GM21786 (cell line): ENCODE results near the gene GPR26.

Experiments
- ATAC-seq: cut with Tn5 transposase; IDR thresholded peaks from one replicate; pipeline ENCODE4 v1.9.1; 2021; ENCODE audit not compliant: unreplicated experiment

GPR26 gene

GRCh38 chr10:123645615-123646014, 20.5 kb upstream of the GPR26 start:
- no peak for ATAC-seq

- ATAC-seq = no peak
These were observed 17.6 kb upstream of the GPR26 start for GRCh38 chr10:123648595-123648994.

- no peak for ATAC-seq
These were observed 16.5 kb upstream of the GPR26 start for GRCh38 chr10:123649676-123650075.

GRCh38 chr10:123651421-123652047, 14.6 kb upstream of the GPR26 start:
- ATAC-seq = no peak

- no peak for ATAC-seq
These were observed 10.4 kb upstream of the GPR26 start for GRCh38 chr10:123655751-123656150.

GRCh38 chr10:123663522-123663921, 2.6 kb upstream of the GPR26 start:
- ATAC-seq = no peak

GRCh38 chr10:123665491-123666286, 466 bp upstream of the GPR26 start:
- no peak for ATAC-seq

- ATAC-seq = no peak
These were observed 3.7 kb downstream of the GPR26 start for GRCh38 chr10:123669886-123670285.

GRCh38 chr10:123673198-123673597, 7.0 kb downstream of the GPR26 start:
- ATAC-seq = no peak

- no peak for ATAC-seq
These were observed 8.6 kb downstream of the GPR26 start for GRCh38 chr10:123674741-123675140.

- ATAC-seq = no peak
These were observed 9.7 kb downstream of the GPR26 start for GRCh38 chr10:123675811-123676210.

- ATAC-seq = no peak
These were observed 11.4 kb downstream of the GPR26 start for GRCh38 chr10:123677556-123677955.

GRCh38 chr10:123678376-123678775, 12.2 kb downstream of the GPR26 start:
- ATAC-seq = no peak

GRCh38 chr10:123681285-123681684, 15.1 kb downstream of the GPR26 start:
- no peak for ATAC-seq

- no peak for ATAC-seq
These were observed 16.3 kb downstream of the GPR26 start for GRCh38 chr10:123682477-123682876.

- no peak for ATAC-seq
These were observed 17.3 kb downstream of the GPR26 start for GRCh38 chr10:123683459-123683858.

- no peak for ATAC-seq
These were observed 17.7 kb downstream of the GPR26 start for GRCh38 chr10:123683865-123684264.

GRCh38 chr10:123685260-123685659, 19.1 kb downstream of the GPR26 start:
- ATAC-seq = no peak

- ATAC-seq = no peak
These were observed 21.6 kb downstream of the GPR26 start for GRCh38 chr10:123687758-123688157.

- ATAC-seq = no peak
These were observed 23.7 kb downstream of the GPR26 start for GRCh38 chr10:123689880-123690279.

GRCh38 chr10:123703195-123703790, 37.1 kb downstream of the GPR26 start:
- ATAC-seq = no peak

GRCh38 chr10:123704076-123704475, 37.9 kb downstream of the GPR26 start:
- no peak for ATAC-seq
